NCI-H526 treated with DMSO at 0.1 percent for 48 hours (cell line): ENCODE measurements around the gene COPS7B.

Source experiments
- DNase-seq: peaks from one replicate; lab custom pipeline; 2025; lab: John Stamatoyannopoulos, UW

The COPS7B gene

GRCh38 chr2:231785822-231786176 lies 446 bp upstream of the COPS7B start:
- DNase-seq, result no peak

GRCh38 chr2:231786917-231787292 lies 660 bp downstream of the COPS7B start:
- no peak for DNase-seq

GRCh38 chr2:231791107-231791506 lies 4.9 kb downstream of the COPS7B start:
- DNase-seq, result no peak

GRCh38 chr2:231794383-231794782 lies 8.1 kb downstream of the COPS7B start:
- no peak for DNase-seq

GRCh38 chr2:231795525-231796327 lies 9.5 kb downstream of the COPS7B start:
- DNase-seq, result no peak

DNA sequence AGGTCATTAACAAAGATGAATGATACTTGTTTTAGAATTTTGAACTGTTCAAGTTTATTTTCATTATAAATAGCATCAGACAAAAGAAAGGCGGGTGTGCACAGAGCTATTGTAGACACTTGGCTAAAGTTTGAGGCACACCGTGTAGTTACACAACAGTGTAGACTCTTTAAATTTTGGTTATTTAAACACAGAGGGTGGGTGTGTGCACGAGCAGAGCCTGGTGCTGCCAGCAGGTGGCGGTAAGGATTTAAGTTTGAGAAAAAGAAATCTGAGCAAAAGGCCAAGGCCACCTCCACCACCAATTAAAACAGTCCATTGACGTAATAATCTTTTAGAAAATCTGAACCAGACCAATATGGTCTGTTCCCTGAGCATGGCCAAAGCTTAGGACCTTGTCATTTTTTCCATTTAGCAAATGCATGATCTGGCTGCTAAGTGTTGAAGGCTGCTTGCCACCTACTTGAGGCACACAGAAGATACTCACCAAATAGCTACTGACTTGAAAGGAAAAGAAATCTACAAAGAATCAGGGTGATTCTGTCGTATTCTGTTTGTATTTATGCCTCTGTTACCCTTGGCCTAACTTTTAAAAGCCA lies 14.3 kb downstream of the COPS7B start:
- peak; percentile 4 for DNase-seq

- DNase-seq, result no peak
Observed at GRCh38 chr2:231803501-231804138, 17.4 kb downstream of the COPS7B start.

DNA sequence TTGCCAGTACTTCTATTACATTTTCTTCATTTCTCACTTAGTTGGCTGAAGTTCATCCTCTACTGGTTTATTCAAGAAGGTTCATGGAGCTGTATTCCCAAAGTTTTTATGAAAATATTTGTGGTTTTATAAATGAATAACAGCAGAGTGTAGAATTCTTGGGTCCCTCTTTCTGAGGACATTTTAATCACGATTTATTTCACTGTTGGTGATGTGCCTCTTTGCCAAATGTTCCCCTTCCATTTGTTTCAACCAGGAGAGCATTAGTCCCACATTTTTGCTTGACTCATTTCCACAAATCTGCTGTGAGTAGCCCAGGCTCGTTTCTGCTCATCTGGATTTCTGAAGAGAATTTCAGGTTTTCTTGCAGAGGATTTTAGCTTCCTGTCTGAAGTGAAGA lies 20.8 kb downstream of the COPS7B start:
- DNase-seq, result no peak

DNA sequence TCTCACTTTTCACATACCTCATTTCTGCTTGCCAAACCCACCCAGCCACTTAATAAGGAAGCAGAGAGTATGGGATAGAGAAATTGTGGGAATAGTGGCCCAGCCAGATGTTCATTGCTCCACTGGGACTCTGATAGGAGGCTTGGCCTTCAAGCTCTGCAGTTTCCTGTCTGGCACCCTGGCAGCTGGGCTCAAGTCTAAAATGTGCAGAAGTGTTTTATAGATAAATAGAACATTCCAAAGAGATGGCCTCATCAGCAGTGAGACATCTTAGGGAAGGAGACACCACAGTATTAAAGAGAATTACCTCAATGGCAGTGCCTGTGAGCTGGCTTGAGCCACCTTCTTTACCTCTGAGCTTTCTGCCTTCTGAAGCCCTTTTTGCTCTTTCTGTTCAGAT lies 24.7 kb downstream of the COPS7B start:
- no peak for DNase-seq

GRCh38 chr2:231816327-231817026 lies 30.2 kb downstream of the COPS7B start:
- DNase-seq, result no peak

- no peak for DNase-seq
Observed at GRCh38 chr2:231819447-231820042, 33.3 kb downstream of the COPS7B start.

- no peak for DNase-seq
Observed at GRCh38 chr2:231820786-231821303, 34.6 kb downstream of the COPS7B start.

DNA sequence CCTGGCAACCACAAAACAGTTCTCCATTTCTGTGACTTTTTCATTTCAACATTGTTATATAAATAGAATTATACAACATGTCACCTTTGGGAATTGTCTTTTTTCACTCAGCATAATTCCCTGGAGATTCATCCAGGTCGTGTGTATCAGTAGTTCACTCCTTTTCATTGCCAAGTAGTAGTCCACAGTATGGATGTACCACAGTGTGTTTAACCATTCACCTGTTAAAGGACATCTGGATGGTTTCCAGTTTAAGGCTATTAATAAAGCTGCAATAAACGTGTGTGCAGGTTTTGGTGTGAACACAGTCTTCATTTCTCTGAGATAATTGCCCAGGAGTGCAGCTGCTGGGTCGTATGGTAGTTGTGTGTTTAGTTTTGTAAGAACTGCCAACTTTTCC lies 35.7 kb downstream of the COPS7B start:
- DNase-seq, result no peak

- DNase-seq, result no peak
Observed at GRCh38 chr2:231853105-231853504, 66.9 kb downstream of the COPS7B start.

- DNase-seq, result no peak
Observed at GRCh38 chr2:231854616-231855125, 68.4 kb downstream of the COPS7B start.

- no peak for DNase-seq
Observed at GRCh38 chr2:231856959-231857358, 70.7 kb downstream of the COPS7B start.
